GM13976 (cell line): ENCODE measurements around the gene SUN2.
"Not testable (repeated sequence)": the region's sequence is repeated elsewhere in the genome, so short reads cannot be mapped to it uniquely, and the experiment has no call there.

Experiments
- DNase-seq: peaks from one replicate; pipeline ENCODE4 v3.0.0; 2012; ENCODE audit warnings: low spot score
- in situ Hi-C: fragments of 300-500 bp; cut with MboI; formaldehyde crosslinking; loops from one replicate; pipeline ENCODE4 v1.12.0; 2022; ENCODE audit warnings: low sequenced_read_pairs, mixed read lengths, inconsistent platforms; ENCODE audit not compliant: unreplicated experiment
- TF ChIP-seq, protein P1 (sequence below): IDR thresholded peaks from 2 replicates; pipeline ENCODE4 v1.5.1; 2012; ENCODE audit warnings: borderline replicate concordance, mild to moderate bottlenecking; ENCODE audit not compliant: insufficient read depth; ENCODE audit errors: extremely low read depth, missing control alignments, control extremely low read depth

The SUN2 gene, protein sequence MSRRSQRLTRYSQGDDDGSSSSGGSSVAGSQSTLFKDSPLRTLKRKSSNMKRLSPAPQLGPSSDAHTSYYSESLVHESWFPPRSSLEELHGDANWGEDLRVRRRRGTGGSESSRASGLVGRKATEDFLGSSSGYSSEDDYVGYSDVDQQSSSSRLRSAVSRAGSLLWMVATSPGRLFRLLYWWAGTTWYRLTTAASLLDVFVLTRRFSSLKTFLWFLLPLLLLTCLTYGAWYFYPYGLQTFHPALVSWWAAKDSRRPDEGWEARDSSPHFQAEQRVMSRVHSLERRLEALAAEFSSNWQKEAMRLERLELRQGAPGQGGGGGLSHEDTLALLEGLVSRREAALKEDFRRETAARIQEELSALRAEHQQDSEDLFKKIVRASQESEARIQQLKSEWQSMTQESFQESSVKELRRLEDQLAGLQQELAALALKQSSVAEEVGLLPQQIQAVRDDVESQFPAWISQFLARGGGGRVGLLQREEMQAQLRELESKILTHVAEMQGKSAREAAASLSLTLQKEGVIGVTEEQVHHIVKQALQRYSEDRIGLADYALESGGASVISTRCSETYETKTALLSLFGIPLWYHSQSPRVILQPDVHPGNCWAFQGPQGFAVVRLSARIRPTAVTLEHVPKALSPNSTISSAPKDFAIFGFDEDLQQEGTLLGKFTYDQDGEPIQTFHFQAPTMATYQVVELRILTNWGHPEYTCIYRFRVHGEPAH

DNA sequence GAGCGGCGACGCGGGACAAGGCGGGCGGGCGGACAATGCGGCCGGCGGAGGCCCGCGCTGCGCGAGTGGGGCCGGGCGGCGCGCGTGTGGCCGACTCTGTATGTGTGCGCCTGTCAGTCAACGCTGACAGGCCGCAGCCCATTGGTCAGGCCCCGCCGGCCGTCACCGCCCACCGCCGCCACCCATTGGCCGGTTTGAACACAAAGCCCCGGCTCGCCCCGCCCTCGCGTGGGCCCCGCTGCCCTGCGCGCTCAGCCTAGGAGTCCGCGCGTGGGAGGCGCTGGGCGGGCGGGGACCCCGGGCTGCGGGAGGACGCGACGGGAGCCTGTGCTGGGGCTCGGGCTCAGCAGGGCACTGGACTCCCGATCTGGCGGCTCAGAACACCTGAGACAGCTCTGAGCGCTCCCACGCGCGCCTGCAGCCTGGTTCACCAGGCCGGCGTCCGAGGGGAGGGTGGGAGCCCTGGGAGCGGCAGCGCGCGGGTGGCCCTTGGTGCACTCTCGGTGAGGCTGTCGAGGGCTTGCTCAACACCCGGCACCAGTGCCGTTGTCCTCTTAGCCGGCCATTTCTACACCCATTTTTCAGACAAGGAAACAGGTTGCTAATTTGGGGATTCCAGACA lies at the start of gene SUN2:
SUN2 (minus strand) TSS at position 88 of the 622 bp plus-strand sequence. CDS start 3,370 bp downstream, outside the sequence.
- TF ChIP-seq, protein P1, sequence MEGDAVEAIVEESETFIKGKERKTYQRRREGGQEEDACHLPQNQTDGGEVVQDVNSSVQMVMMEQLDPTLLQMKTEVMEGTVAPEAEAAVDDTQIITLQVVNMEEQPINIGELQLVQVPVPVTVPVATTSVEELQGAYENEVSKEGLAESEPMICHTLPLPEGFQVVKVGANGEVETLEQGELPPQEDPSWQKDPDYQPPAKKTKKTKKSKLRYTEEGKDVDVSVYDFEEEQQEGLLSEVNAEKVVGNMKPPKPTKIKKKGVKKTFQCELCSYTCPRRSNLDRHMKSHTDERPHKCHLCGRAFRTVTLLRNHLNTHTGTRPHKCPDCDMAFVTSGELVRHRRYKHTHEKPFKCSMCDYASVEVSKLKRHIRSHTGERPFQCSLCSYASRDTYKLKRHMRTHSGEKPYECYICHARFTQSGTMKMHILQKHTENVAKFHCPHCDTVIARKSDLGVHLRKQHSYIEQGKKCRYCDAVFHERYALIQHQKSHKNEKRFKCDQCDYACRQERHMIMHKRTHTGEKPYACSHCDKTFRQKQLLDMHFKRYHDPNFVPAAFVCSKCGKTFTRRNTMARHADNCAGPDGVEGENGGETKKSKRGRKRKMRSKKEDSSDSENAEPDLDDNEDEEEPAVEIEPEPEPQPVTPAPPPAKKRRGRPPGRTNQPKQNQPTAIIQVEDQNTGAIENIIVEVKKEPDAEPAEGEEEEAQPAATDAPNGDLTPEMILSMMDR: no peak
- peak; percentile 99 for DNase-seq
- in situ Hi-C loops: no loop called here

DNA sequence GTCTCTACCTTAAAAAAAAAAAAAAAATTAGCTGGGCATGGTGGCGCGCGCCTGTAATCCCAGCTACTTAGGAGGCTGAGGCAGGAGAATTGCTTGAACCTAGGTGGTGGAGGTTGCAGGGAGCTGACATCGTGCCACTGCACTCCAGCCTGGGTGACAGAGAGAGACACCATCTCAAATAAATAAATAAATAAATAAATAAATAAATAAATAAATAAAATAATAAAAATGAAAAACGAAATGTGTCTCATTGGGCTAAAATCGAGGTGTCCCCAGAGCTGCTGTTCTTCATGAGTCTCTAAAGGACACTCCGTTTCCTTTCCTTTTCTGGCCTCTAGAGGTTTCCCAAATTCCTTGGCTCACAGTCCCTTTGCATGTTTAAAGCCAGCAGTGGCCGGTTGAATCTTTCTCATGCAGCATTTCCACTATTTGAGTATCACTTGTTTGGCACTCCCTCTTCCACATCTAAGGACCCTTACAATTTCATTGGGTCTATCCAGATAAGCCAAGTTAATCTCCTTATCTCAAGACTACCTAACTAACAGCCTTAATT lies 49.3 kb upstream of the SUN2 start:
- DNase-seq, in situ Hi-C loops: not testable (repeated sequence)

DNA sequence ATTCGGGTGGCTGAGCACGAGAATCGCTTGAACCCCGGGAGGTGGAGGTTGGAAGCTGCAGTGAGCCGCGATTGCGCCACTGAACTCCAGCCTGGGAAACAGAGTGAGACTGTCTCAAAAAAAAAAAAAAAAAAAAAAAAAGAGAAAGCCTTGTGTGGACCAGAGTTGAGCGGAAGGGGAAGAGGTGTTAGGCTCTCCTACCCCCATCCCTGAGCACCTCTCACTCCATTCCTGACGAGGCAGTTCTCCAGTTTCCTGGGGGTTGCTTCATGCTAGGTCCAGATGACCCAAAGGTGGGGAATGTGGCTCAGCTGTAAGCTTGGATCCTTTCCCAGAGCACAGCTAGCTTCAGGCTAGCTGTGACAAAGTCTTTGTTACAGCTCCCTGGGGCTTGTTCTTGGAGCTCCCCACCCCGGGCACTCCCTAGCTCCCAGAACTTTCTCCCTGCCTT lies 46.9 kb upstream of the SUN2 start:
- no peak for DNase-seq
- in situ Hi-C loops: no loop called here

DNA sequence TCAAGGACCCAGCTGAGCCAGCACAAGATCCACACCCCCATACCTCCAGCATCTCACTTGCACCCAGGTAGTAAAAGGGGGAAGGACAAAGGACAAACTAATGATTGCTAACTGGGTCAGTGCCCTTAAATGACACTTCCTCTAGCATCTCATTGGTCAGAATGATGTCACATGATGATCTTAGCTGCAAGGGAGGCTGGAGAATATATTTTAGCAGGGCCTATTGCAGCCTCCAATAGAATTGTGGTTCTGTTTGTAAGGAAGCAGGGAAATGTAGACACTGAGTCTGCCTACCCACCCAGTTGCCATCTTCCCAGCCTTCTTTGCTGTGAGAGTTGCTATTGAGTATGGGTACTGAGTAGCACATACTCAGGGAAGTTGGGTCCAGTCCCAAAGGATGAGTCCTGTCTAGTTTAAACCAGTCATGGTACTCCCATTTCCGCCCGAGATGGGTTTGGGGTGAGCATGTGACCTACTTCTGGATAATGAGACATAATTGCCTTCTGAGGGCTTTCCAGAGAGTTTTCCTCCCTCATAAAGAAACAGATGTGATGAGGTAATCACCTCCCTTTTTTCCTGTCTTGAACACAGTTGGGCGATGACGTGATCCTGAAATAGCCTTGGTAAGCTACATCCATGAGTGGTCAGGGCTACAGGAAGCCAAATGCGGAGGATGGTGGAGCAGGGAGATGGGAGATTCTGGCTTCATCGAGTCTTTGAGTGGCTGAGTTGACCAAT lies 43.6 kb upstream of the SUN2 start:
- no peak for DNase-seq
- TF ChIP-seq, protein P1: no peak

More for the DNA sequence above, 46.9 kb upstream of the SUN2 start:
- TF ChIP-seq, protein P1: no peak

DNA sequence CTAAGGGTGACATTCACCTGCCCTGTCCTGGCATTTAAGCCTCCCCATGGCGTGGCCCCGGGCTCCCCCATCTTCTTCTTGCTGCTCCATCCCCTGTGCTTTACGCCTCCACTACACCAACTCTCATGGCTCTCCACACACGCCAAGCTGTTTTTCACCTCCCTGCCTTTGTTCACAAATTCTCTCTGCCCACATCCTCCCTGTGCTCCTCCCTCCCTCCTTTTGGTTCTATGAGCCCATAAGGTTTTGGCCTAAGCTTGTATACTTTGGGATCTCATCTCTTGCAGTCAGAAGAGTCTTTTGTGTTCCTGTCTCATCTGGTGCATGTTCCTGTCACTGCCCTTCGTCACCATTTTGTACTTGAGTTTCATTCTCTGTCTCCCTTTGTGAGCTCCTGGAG lies 42.7 kb upstream of the SUN2 start:
- in situ Hi-C loops: no loop called here
- TF ChIP-seq, protein P1: no peak
- no peak for DNase-seq

More for the DNA sequence above, 43.6 kb upstream of the SUN2 start:
- in situ Hi-C loops: no loop called here

DNA sequence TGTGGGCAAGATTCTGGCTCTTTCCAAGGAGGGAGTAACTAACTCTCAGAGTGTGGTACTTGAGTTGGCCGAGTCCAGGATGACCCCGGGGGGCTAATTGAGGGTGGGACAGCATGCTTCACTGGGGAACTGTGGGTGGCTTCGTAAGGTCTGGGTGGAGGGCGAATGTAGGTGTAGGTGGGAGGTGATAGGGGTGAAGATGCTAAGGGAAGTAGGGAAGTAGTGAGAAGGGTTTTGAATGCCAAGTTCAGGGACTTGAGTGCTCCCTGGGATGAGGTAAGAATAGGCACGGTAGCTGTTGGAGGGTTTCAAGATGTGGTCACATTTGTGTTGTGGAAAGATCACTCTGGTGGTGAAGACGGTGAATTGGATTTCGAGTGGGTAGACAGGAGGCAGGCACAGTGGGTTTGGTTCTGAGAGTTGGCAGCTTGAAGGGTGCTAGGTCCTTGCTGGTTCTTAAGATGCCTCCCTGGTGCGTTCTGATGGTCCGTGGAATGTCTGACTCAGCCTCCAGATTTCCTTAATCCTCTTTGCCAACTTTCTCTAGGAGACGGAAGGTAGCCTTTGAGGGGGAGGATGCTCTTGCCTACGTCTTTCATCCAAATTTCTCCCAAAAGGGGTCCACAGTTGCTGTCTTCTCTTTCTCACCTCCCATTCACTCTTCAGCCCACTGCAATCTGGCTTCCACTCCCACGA lies 40.6 kb upstream of the SUN2 start:
- in situ Hi-C loops: no loop called here
- TF ChIP-seq, protein P1: no peak
- no peak for DNase-seq
